ENCODE measurements around the gene GADD45GIP1. TPM values are rescaled to one million over a fixed set of nuclear protein-coding genes. Genes with fewer than 3 reads are reported as not detected.

The GADD45GIP1 gene
- total RNA-seq = 10 to 100 TPM; 31.1 to 36.3 TPM

- no peaks in the 10 kb centered on the region for H3K9me3 Mint-ChIP-seq (ENCODE audit: low read depth)
- peak within 1 kb of the TSS; percentile 91 for H3K4me3 Mint-ChIP-seq
Observed at GRCh38 chr19:12956446-12957388, at the start of gene GADD45GIP1. Gene GADD45GIP1, minus strand, starts transcription at chr19:12957223. Its CDS starts 11 bp downstream, at chr19:12957212.

GRCh38 chr19:13005861-13006370 is 48.9 kb upstream of the GADD45GIP1 start:
- ChIA-PET CTCF (interaction anchor here (0.6 to 1.2 kb wide), 4 partner anchors 23 to 393 kb away, joined by 3 to 5 read pairs (median 4); no protein-coding TSS in a partner anchor), POLR2A (no interaction called here)
- no peak overlapping the region for H3K27ac Mint-ChIP-seq
- no peak for ATAC-seq
- peaks cover 4% of the 10 kb centered on the region for H3K36me3 Mint-ChIP-seq (ENCODE audit: low read depth)
- DNase-seq = no peak
- peaks cover 15% of the 10 kb centered on the region for H3K27me3 Mint-ChIP-seq
- intact Hi-C loops (cut with DNase I, micrococcal nuclease) = no loop called here
- no peaks in the 10 kb centered on the region for H3K4me1 Mint-ChIP-seq
- no peak overlapping the region for H3K4me3 Mint-ChIP-seq
- H3K9me3 Mint-ChIP-seq (ENCODE audit: low read depth) = no peaks in the 10 kb centered on the region

More at GRCh38 chr19:12956446-12957388, at the start of gene GADD45GIP1:
- Mint-ChIP-seq H3K27me3 (no peaks in the 10 kb centered on the region), H3K36me3 (ENCODE audit: low read depth) (peaks cover 41% of the 10 kb centered on the region), H3K4me1 (peaks cover 32% of the 10 kb centered on the region), H3K27ac (peak within 1 kb of the TSS; percentile 97)
- intact Hi-C loops (cut with DNase I, micrococcal nuclease) = loop anchor here (1.0 to 2.0 kb wide), 5 partner anchors 18 to 65 kb away; partner anchors contain the start of genes SYCE2 (in 2 of the 2), CALR (in 1 of the 2), FARSA (in 1 of the 2) and GCDH (in 1 of the 2)
- peak; percentile 91 for DNase-seq
- POLR2A ChIA-PET = interaction anchor here (0.6 to 1.4 kb wide), 2 partner anchors 9 to 66 kb away, joined by 3 to 6 read pairs; no protein-coding TSS in a partner anchor
- CTCF ChIA-PET = interaction anchor here (0.6 to 5.4 kb wide), 7 partner anchors 9 to 231 kb away, joined by 3 to 38 read pairs (median 3); partner anchors contain the start of gene NACC1
- ATAC-seq = peak; percentile 93

GRCh38 chr19:13005253-13005652 is 48.2 kb upstream of the GADD45GIP1 start:
- ChIA-PET CTCF (interaction anchor here (0.6 to 1.5 kb wide), 4 partner anchors 25 to 393 kb away, joined by 3 to 5 read pairs (median 4); no protein-coding TSS in a partner anchor), POLR2A (no interaction called here)
- DNase-seq = no peak
- H3K27me3 Mint-ChIP-seq = peaks cover 9% of the 10 kb centered on the region
- no peaks in the 10 kb centered on the region for H3K9me3 Mint-ChIP-seq (ENCODE audit: low read depth)
- no peak for ATAC-seq
- no peak overlapping the region for H3K4me3 Mint-ChIP-seq
- no peak overlapping the region for H3K27ac Mint-ChIP-seq
- intact Hi-C loops (cut with DNase I, micrococcal nuclease) = no loop called here
- no peaks in the 10 kb centered on the region for H3K4me1 Mint-ChIP-seq
- peaks cover 4% of the 10 kb centered on the region for H3K36me3 Mint-ChIP-seq (ENCODE audit: low read depth)

- Mint-ChIP-seq H3K27ac (no peak overlapping the region), H3K4me1 (no peaks in the 10 kb centered on the region), H3K4me3 (no peak overlapping the region), H3K36me3 (ENCODE audit: low read depth) (peaks cover 4% of the 10 kb centered on the region), H3K27me3 (peaks cover 7% of the 10 kb centered on the region), H3K9me3 (ENCODE audit: low read depth) (no peaks in the 10 kb centered on the region)
- intact Hi-C loops (cut with DNase I, micrococcal nuclease) = no loop called here
- ChIA-PET CTCF (interaction anchor here (0.6 to 1.5 kb wide), 5 partner anchors 26 to 249 kb away, joined by 3 to 4 read pairs (median 3); no protein-coding TSS in a partner anchor), POLR2A (no interaction called here)
- DNase-seq (no peak), ATAC-seq (no peak)
Observed at GRCh38 chr19:13004273-13004672, 47.2 kb upstream of the GADD45GIP1 start.

- H3K4me1 Mint-ChIP-seq = no peaks in the 10 kb centered on the region
- no peak overlapping the region for H3K4me3 Mint-ChIP-seq
- H3K36me3 Mint-ChIP-seq (ENCODE audit: low read depth) = no peaks in the 10 kb centered on the region
- ATAC-seq (no peak), DNase-seq (no peak)
- ChIA-PET CTCF (interaction anchor here (0.7 kb wide), 1 partner anchor 58 kb away, joined by 3 read pairs; no protein-coding TSS in a partner anchor), POLR2A (no interaction called here)
- peaks cover 3% of the 10 kb centered on the region for H3K27me3 Mint-ChIP-seq
- intact Hi-C loops (cut with DNase I, micrococcal nuclease) = no loop called here
- no peaks in the 10 kb centered on the region for H3K9me3 Mint-ChIP-seq (ENCODE audit: low read depth)
- H3K27ac Mint-ChIP-seq = no peak overlapping the region
Observed at GRCh38 chr19:13003081-13003480, 46.1 kb upstream of the GADD45GIP1 start.

- DNase-seq (no peak), ATAC-seq (no peak)
- Mint-ChIP-seq H3K9me3 (ENCODE audit: low read depth) (no peaks in the 10 kb centered on the region), H3K4me1 (no peaks in the 10 kb centered on the region), H3K27ac (no peak overlapping the region), H3K27me3 (no peaks in the 10 kb centered on the region), H3K36me3 (ENCODE audit: low read depth) (no peaks in the 10 kb centered on the region), H3K4me3 (no peak overlapping the region)
- intact Hi-C loops (cut with DNase I, micrococcal nuclease) = no loop called here
- ChIA-PET CTCF (interaction anchor here (1.0 kb wide), 1 partner anchor 37 kb away, joined by 3 read pairs; no protein-coding TSS in a partner anchor), POLR2A (no interaction called here)
Observed at GRCh38 chr19:13002166-13002898, 45.3 kb upstream of the GADD45GIP1 start.

GRCh38 chr19:13001502-13002165 is 44.6 kb upstream of the GADD45GIP1 start:
- Mint-ChIP-seq H3K9me3 (ENCODE audit: low read depth) (no peaks in the 10 kb centered on the region), H3K4me1 (no peaks in the 10 kb centered on the region), H3K36me3 (ENCODE audit: low read depth) (no peaks in the 10 kb centered on the region), H3K4me3 (no peak overlapping the region), H3K27ac (no peak overlapping the region), H3K27me3 (no peaks in the 10 kb centered on the region)
- CTCF ChIA-PET = interaction anchor here (0.5 to 1.0 kb wide), 2 partner anchors 36 to 239 kb away, joined by 3 read pairs; no protein-coding TSS in a partner anchor
- DNase-seq (no peak), ATAC-seq (no peak)
- intact Hi-C loops (cut with DNase I, micrococcal nuclease) = no loop called here
- POLR2A ChIA-PET = no interaction called here

GRCh38 chr19:13001166-13001501 is 44.1 kb upstream of the GADD45GIP1 start:
- H3K9me3 Mint-ChIP-seq (ENCODE audit: low read depth) = no peaks in the 10 kb centered on the region
- H3K27me3 Mint-ChIP-seq = no peaks in the 10 kb centered on the region
- ATAC-seq = no peak
- ChIA-PET CTCF (interaction anchor here (0.5 kb wide), 1 partner anchor 238 kb away, joined by 3 read pairs; no protein-coding TSS in a partner anchor), POLR2A (no interaction called here)
- H3K27ac Mint-ChIP-seq = no peak overlapping the region
- no peak for DNase-seq
- no peaks in the 10 kb centered on the region for H3K4me1 Mint-ChIP-seq
- intact Hi-C loops (cut with DNase I, micrococcal nuclease) = no loop called here
- no peak overlapping the region for H3K4me3 Mint-ChIP-seq
- H3K36me3 Mint-ChIP-seq (ENCODE audit: low read depth) = no peaks in the 10 kb centered on the region

GRCh38 chr19:12997967-12998940 is 41.2 kb upstream of the GADD45GIP1 start:
- no peak for DNase-seq
- Mint-ChIP-seq H3K27me3 (peaks cover 5% of the 10 kb centered on the region), H3K4me1 (peaks cover 7% of the 10 kb centered on the region), H3K27ac (no peak overlapping the region), H3K4me3 (no peak overlapping the region), H3K36me3 (ENCODE audit: low read depth) (no peaks in the 10 kb centered on the region), H3K9me3 (ENCODE audit: low read depth) (no peaks in the 10 kb centered on the region)
- POLR2A ChIA-PET = no interaction called here
- no peak for ATAC-seq
- CTCF ChIA-PET = interaction anchor here (0.6 kb wide), 1 partner anchor 349 kb away, joined by 3 read pairs; no protein-coding TSS in a partner anchor
- intact Hi-C loops (cut with DNase I, micrococcal nuclease) = no loop called here

Measured in activated CD4-positive, alpha-beta T cell treated with anti-CD3 and anti-CD28 coated beads for 36 hours (primary cell).